SK-N-SH (cell line): Measurements from ENCODE around the gene CIAO1. TPM values are rescaled to one million over a fixed set of nuclear protein-coding genes. Genes with fewer than 3 reads are reported as not detected.

Experiments used
- CTCF ChIA-PET: fragments of 300-600, 350-600 bp; formaldehyde crosslinking; extraction: SDS; loops from one replicate; lab custom pipeline; 2021; lab: Yijun Ruan, JAX
- POLR2A ChIA-PET: fragments of 350-600 bp; sonication (Branson Sonifier 250); formaldehyde crosslinking; extraction: SDS; loops from one replicate; lab custom pipeline; 2020; ENCODE audit warnings: antibody characterized with exemption, inconsistent platforms; lab: Yijun Ruan, JAX
- DNase-seq: peaks from one replicate; pipeline ENCODE4 v3.0.0; 2012
- H2AFZ ChIP-seq: fragments of 200-600 bp; sonication (generic); 2 replicates; pipeline ENCODE4 v1.8.1; 2016; ENCODE audit warnings: antibody characterized with exemption, mild to moderate bottlenecking, low read depth
- H3F3A ChIP-seq: fragments of 200-600 bp; sonication (generic); replicated peaks from 2 replicates; pipeline ENCODE3; 2016; ENCODE audit warnings: antibody characterized with exemption, mild to moderate bottlenecking; ENCODE audit not compliant: insufficient read depth
- H3K27ac ChIP-seq, 2 experiments: fragments of 200-500 bp in 1 of 2; fragments of 200-600 bp in 1 of 2; sonication (Bioruptor generic) in 1 of 2; sonication (generic), shearing (Covaris generic) in 1 of 2; 2 replicates each; pipeline versions ENCODE4 v1.5.1 to v1.6.1; 2014 to 2016; ENCODE audit warnings: low read depth in 2 of 2, inconsistent platforms in 1 of 2, low read length in 1 of 2, mild to moderate bottlenecking in 1 of 2, mixed read lengths in 1 of 2
- H3K27me3 ChIP-seq: fragments of 200-600 bp; sonication (generic), shearing (Covaris generic); 2 replicates; pipeline ENCODE4 v1.6.1; 2016; ENCODE audit warnings: mixed run types; ENCODE audit not compliant: insufficient read depth
- H3K36me3 ChIP-seq, 2 experiments: fragments of 200-500 bp in 1 of 2; fragments of 200-600 bp in 1 of 2; sonication (Bioruptor generic) in 1 of 2; sonication (generic) in 1 of 2; replicated peaks in 1 of 2; 2 replicates each; pipeline versions ENCODE3 to v1.5.1; 2014 to 2016; ENCODE audit warnings: low read length in 1 of 2, mild to moderate bottlenecking in 1 of 2; ENCODE audit not compliant: insufficient read depth in 2 of 2, control insufficient read depth in 1 of 2
- H3K4me1 ChIP-seq, 2 experiments: fragments of 200-500 bp in 1 of 2; fragments of 200-600 bp in 1 of 2; sonication (Bioruptor generic) in 1 of 2; sonication (generic), shearing (Covaris generic) in 1 of 2; 2 replicates each; pipeline versions ENCODE4 v1.5.1 to v1.6.1; 2014 to 2016; ENCODE audit warnings: low read depth in 1 of 2, low read length in 1 of 2, mixed run types in 1 of 2; ENCODE audit not compliant: insufficient read depth in 2 of 2, control insufficient read depth in 1 of 2
- H3K4me2 ChIP-seq: fragments of 200-600 bp; sonication (generic), shearing (Covaris generic); 2 replicates; pipeline ENCODE4 v1.6.1; 2017; ENCODE audit warnings: mixed run types
- H3K4me3 ChIP-seq, 2 experiments: fragments of 200-500 bp in 1 of 2; fragments of 200-600 bp in 1 of 2; sonication (Bioruptor generic) in 1 of 2; sonication (generic), shearing (Covaris generic) in 1 of 2; 2 replicates each; pipeline versions ENCODE4 v1.5.1 to v1.8.1; 2014 to 2016; ENCODE audit warnings: low read depth in 2 of 2, inconsistent platforms in 1 of 2, low read length in 1 of 2, mild to moderate bottlenecking in 1 of 2, mixed read lengths in 1 of 2, moderate library complexity in 1 of 2
- H3K79me2 ChIP-seq: fragments of 200-600 bp; sonication (generic); 2 replicates; pipeline ENCODE4 v1.8.1; 2017; ENCODE audit warnings: mild to moderate bottlenecking; ENCODE audit not compliant: insufficient read depth
- H3K9ac ChIP-seq: fragments of 200-600 bp; sonication (generic); 2 replicates; pipeline ENCODE4 v1.6.1; 2017; ENCODE audit warnings: mixed run types
- H3K9me2 ChIP-seq: fragments of 200-600 bp; sonication (generic); 2 replicates; pipeline ENCODE4 v1.6.1; 2017; ENCODE audit warnings: mixed run types
- H3K9me3 ChIP-seq: fragments of 200-600 bp; sonication (generic); 2 replicates; pipeline ENCODE4 v1.6.1; 2017; ENCODE audit warnings: mixed run types, mild to moderate bottlenecking, moderate library complexity
- H4K20me1 ChIP-seq: fragments of 200-600 bp; sonication (generic); 2 replicates; pipeline ENCODE4 v1.6.1; 2017; ENCODE audit warnings: mild to moderate bottlenecking, mixed run types; ENCODE audit not compliant: insufficient read depth
- ELF1 ChIP-seq: IDR thresholded peaks from 2 replicates; pipeline ENCODE4 v1.4.0; 2012
- EP300 ChIP-seq, 2 experiments: IDR thresholded peaks; 2 replicates each; pipeline versions ENCODE4 v1.4.0 to v1.6.1; 2012; ENCODE audit warnings: borderline replicate concordance in 1 of 2, low read depth in 1 of 2, low read length in 1 of 2
- EZH2phosphoT487 ChIP-seq: fragments of 200-600 bp; sonication (generic); IDR thresholded peaks from 2 replicates; pipeline ENCODE4 v1.6.1; 2017; ENCODE audit warnings: low read depth, mixed run types, mild to moderate bottlenecking, antibody characterized with exemption, moderate library complexity, borderline replicate concordance
- FOXM1 ChIP-seq: IDR thresholded peaks from 2 replicates; pipeline ENCODE4 v1.4.0; 2012; ENCODE audit warnings: low read depth, mild to moderate bottlenecking
- GABPA ChIP-seq: IDR thresholded peaks from 2 replicates; pipeline ENCODE4 v1.4.0; 2012; ENCODE audit warnings: low read depth, mild to moderate bottlenecking
- MEF2A ChIP-seq: IDR thresholded peaks from 2 replicates; pipeline ENCODE4 v1.4.0; 2012; ENCODE audit warnings: low read depth, borderline replicate concordance
- MXI1 ChIP-seq: IDR thresholded peaks from 2 replicates; pipeline ENCODE4 v1.6.1; 2012; ENCODE audit warnings: mild to moderate bottlenecking, low read depth, low read length, improper control_type of control experiment
- POLR2AphosphoS5 ChIP-seq: IDR thresholded peaks from 2 replicates; pipeline ENCODE4 v1.6.1; 2012; ENCODE audit warnings: low read depth, low read length
- RAD21 ChIP-seq: IDR thresholded peaks from 2 replicates; pipeline ENCODE4 v1.6.1; 2012; ENCODE audit warnings: mild to moderate bottlenecking, low read length
- RCOR1 ChIP-seq: fragments of 150-350 bp; IDR thresholded peaks from 2 replicates; pipeline ENCODE4 v1.6.1; 2017; ENCODE audit warnings: antibody characterized with exemption, low read length
- TAF1 ChIP-seq: IDR thresholded peaks from 2 replicates; pipeline ENCODE4 v1.6.1; 2012; ENCODE audit warnings: low read depth, mild to moderate bottlenecking, low read length, moderate library complexity, borderline replicate concordance
- TEAD4 ChIP-seq: IDR thresholded peaks from 2 replicates; pipeline ENCODE4 v1.4.0; 2012; ENCODE audit warnings: mild to moderate bottlenecking, borderline replicate concordance; ENCODE audit not compliant: insufficient read depth
- USF2 ChIP-seq: fragments of 150-350 bp; IDR thresholded peaks from 2 replicates; pipeline ENCODE4 v1.6.1; 2017; ENCODE audit warnings: antibody characterized with exemption, low read length, low read depth, borderline replicate concordance
- YY1 ChIP-seq: IDR thresholded peaks from 2 replicates; pipeline ENCODE4 v1.4.0; 2012; ENCODE audit warnings: low read depth, mild to moderate bottlenecking
- ZBTB33 ChIP-seq: IDR thresholded peaks from 2 replicates; pipeline ENCODE4 v1.4.0; 2012; ENCODE audit warnings: low read depth, borderline replicate concordance
- WGBS: methylation state at CpG from one replicate; pipeline ENCODE4 v1.1.6; 2017; ENCODE audit warnings: low lambda C conversion rate; 5-methylcytosine and 5-hydroxymethylcytosine counted together
- polyA plus RNA-seq, 3 experiments: library from polyadenylated mRNA; depleted of rRNA; stranded (reverse); fragments of >200 nt; gene quantifications; 2 replicates each; pipeline ENCODE4 v1.2.3, GENCODE V29; 2012
- TF ChIP-seq, protein P1 (sequence below): IDR thresholded peaks from 2 replicates; pipeline ENCODE4 v1.6.1; 2012; ENCODE audit warnings: mild to moderate bottlenecking, low read depth, low read length, moderate library complexity

Gene CIAO1
- polyA plus RNA-seq, 1 of the 3 experiments (the other 2 are of a cell fraction), result 120 TPM

DNA sequence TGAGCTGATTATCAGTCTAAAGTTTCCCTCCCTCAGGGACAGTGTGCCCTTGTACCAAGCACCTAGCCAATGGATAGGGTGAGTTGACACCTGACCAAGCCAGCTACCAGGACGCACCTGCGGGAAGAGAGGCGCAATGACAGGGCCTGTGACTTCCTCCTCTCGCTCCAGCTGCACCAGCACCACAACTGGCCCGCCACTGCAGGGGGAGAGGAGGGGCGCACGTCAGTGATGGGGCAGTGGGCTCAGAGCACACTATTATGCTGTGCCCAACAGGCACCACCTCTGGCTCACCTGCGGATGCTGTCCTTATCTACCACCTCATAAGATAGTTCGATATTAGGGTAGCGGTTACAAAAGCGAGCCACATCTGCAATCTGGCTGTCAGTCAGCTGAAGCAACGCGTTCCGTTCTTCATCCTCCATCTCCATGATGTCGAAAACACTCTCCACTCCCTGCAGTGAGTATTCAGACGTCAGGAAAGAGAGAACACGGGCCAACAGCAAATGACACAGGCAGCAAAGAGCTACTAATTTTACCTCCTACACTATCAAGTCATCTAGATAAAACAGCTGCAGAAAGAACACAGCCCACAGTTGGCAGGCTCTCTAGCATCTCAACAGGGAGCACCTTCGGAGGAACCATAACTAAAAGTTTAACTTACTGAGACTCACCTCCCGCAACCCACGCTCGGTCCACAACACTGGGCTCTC is 10.9 kb downstream of the CIAO1 start:
- H3K4me1 ChIP-seq, result no peaks in the 10 kb centered on the region
- no peak overlapping the region for H3K4me3 ChIP-seq
- no peaks in the 10 kb centered on the region for H3K9me3 ChIP-seq
- H3K27me3 ChIP-seq, result no peaks in the 10 kb centered on the region
- no peaks in the 10 kb centered on the region for H3K9me2 ChIP-seq
- no peak overlapping the region for H3K27ac ChIP-seq
- 95% methylated on average over 17 of the region's 21 CpGs for WGBS
- no peak overlapping the region for H2AFZ ChIP-seq
- TF ChIP-seq TEAD4 (no peak), EP300 (IDR thresholded peaks at IDR 0.05; ENCODE audit: borderline replicate concordance in 1 of 2, low read depth in 1 of 2, low read length in 1 of 2) (no peak), ZBTB33 (no peak), POLR2AphosphoS5 (no peak), FOXM1 (no peak), ELF1 (no peak)
- TF ChIP-seq, protein P1, sequence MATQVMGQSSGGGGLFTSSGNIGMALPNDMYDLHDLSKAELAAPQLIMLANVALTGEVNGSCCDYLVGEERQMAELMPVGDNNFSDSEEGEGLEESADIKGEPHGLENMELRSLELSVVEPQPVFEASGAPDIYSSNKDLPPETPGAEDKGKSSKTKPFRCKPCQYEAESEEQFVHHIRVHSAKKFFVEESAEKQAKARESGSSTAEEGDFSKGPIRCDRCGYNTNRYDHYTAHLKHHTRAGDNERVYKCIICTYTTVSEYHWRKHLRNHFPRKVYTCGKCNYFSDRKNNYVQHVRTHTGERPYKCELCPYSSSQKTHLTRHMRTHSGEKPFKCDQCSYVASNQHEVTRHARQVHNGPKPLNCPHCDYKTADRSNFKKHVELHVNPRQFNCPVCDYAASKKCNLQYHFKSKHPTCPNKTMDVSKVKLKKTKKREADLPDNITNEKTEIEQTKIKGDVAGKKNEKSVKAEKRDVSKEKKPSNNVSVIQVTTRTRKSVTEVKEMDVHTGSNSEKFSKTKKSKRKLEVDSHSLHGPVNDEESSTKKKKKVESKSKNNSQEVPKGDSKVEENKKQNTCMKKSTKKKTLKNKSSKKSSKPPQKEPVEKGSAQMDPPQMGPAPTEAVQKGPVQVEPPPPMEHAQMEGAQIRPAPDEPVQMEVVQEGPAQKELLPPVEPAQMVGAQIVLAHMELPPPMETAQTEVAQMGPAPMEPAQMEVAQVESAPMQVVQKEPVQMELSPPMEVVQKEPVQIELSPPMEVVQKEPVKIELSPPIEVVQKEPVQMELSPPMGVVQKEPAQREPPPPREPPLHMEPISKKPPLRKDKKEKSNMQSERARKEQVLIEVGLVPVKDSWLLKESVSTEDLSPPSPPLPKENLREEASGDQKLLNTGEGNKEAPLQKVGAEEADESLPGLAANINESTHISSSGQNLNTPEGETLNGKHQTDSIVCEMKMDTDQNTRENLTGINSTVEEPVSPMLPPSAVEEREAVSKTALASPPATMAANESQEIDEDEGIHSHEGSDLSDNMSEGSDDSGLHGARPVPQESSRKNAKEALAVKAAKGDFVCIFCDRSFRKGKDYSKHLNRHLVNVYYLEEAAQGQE, result no peak
- peaks cover 32% of the 10 kb centered on the region for H3F3A ChIP-seq
- DNase-seq, result no peak
- peaks cover 5% of the 10 kb centered on the region; the same call in 1 of the 2 replicates for H3K79me2 ChIP-seq
- POLR2A ChIA-PET, result interaction anchor here (1.2 kb wide), 1 partner anchor 12 kb away, joined by 3 read pairs; no protein-coding TSS in a partner anchor
- H3K36me3 ChIP-seq, result peaks cover 53 to 65% of the 10 kb centered on the region in 2 experiments
- no peaks in the 10 kb centered on the region for H4K20me1 ChIP-seq
- H3K4me2 ChIP-seq, result no peak overlapping the region
- no peak overlapping the region for H3K9ac ChIP-seq
- CTCF ChIA-PET, result interaction anchor here (0.7 to 1.9 kb wide), 4 partner anchors 159 to 284 kb away, joined by 3 to 5 read pairs (median 4); no protein-coding TSS in a partner anchor

GRCh38 chr2:96287273-96287856 is 21.3 kb downstream of the CIAO1 start:
- H4K20me1 ChIP-seq, result no peaks in the 10 kb centered on the region
- no peak overlapping the region for H3K4me3 ChIP-seq
- H3K9ac ChIP-seq, result no peak overlapping the region
- H3K9me3 ChIP-seq, result no peaks in the 10 kb centered on the region
- POLR2A ChIA-PET, result no interaction called here
- TF ChIP-seq TAF1, result no peak
- TF ChIP-seq EZH2phosphoT487, result no peak
- TF ChIP-seq YY1, result no peak
- no peak for TF ChIP-seq RAD21
- no peak for TF ChIP-seq RCOR1
- no peak for TF ChIP-seq USF2
- TF ChIP-seq MEF2A, result no peak
- TF ChIP-seq MXI1, result no peak
- no peak for TF ChIP-seq GABPA
- TF ChIP-seq, all 33 proteins: peak for 0
- no peak overlapping the region for H3K4me2 ChIP-seq
- DNase-seq, result no peak
- H2AFZ ChIP-seq, result no peak overlapping the region
- H3K4me1 ChIP-seq, result no peaks in the 10 kb centered on the region
- CTCF ChIA-PET, result no interaction called here
- H3F3A ChIP-seq, result no peaks in the 10 kb centered on the region
- H3K79me2 ChIP-seq, result no peaks in the 10 kb centered on the region
- WGBS, result 97% methylated on average over 6 of the region's 6 CpGs
- no peak overlapping the region for H3K27ac ChIP-seq
- no peaks in the 10 kb centered on the region for H3K27me3 ChIP-seq
- peaks cover 80 to 95% of the 10 kb centered on the region in 2 experiments for H3K36me3 ChIP-seq
- H3K9me2 ChIP-seq, result no peaks in the 10 kb centered on the region
